HepG2 (cell line): Measurements from ENCODE around the gene PKP4. TPM values are rescaled to one million over a fixed set of nuclear protein-coding genes. Genes with fewer than 3 reads are reported as not detected.
A peak's percentile ranks its signal among the peaks of the same experiment; 100 is the strongest.
"Not testable (repeated sequence)": the region's sequence is repeated elsewhere in the genome, so short reads cannot be mapped to it uniquely, and the experiment has no call there.

Source experiments
- ATF3 ChIP-seq: sonication (generic); formaldehyde crosslinking; IDR thresholded peaks from 2 replicates; pipeline ENCODE4 v1.4.0; 2020; ENCODE audit warnings: missing genetic modification reagents
- BCL3 ChIP-seq: sonication (generic); formaldehyde crosslinking; IDR thresholded peaks from 2 replicates; pipeline ENCODE4 v1.5.1; 2020; ENCODE audit warnings: mild to moderate bottlenecking, missing genetic modification reagents, moderate library complexity
- CBX2 ChIP-seq, 2 experiments: fragments of 200-600 bp in 1 of 2; sonication (generic); formaldehyde crosslinking in 1 of 2; IDR thresholded peaks; 2 replicates each; pipeline versions ENCODE4 v1.7.0 to v1.8.1; 2018 to 2022; ENCODE audit warnings: low read depth in 2 of 2, low read length in 1 of 2, mild to moderate bottlenecking in 1 of 2, missing genetic modification reagents in 1 of 2
- CCDC6 ChIP-seq: sonication (generic); formaldehyde crosslinking; IDR thresholded peaks from 2 replicates; pipeline ENCODE4 v1.8.1; 2022; ENCODE audit warnings: mild to moderate bottlenecking, missing genetic modification reagents, moderate library complexity
- DMAP1 ChIP-seq: IDR thresholded peaks from 2 replicates; pipeline ENCODE4 v1.6.1; 2016
- HOMEZ ChIP-seq: IDR thresholded peaks from 2 replicates; pipeline ENCODE4 v1.6.1; 2016; ENCODE audit warnings: low read depth
- JUND ChIP-seq: sonication (generic); formaldehyde crosslinking; IDR thresholded peaks from 2 replicates; pipeline ENCODE4 v1.8.0; 2022; ENCODE audit warnings: mild to moderate bottlenecking, missing genetic modification reagents
- MNT ChIP-seq: fragments of 450-650 bp; IDR thresholded peaks from 2 replicates; pipeline ENCODE4 v1.6.1; 2016
- NFKBIZ ChIP-seq: IDR thresholded peaks from 2 replicates; pipeline ENCODE4 v1.6.1; 2018; ENCODE audit warnings: missing genetic modification reagents, missing compliant biosample characterization
- NR2F2 ChIP-seq: IDR thresholded peaks from 2 replicates; pipeline ENCODE4 v1.6.1; 2012; ENCODE audit warnings: low read depth, inconsistent platforms, borderline replicate concordance
- PITX1 ChIP-seq: sonication (generic); formaldehyde crosslinking; IDR thresholded peaks from 2 replicates; pipeline ENCODE4 v1.5.1; 2020; ENCODE audit warnings: mild to moderate bottlenecking, missing genetic modification reagents
- RARA ChIP-seq: IDR thresholded peaks from 2 replicates; pipeline ENCODE4 v1.6.1; 2016; ENCODE audit warnings: missing genetic modification reagents, missing compliant biosample characterization
- SSRP1 ChIP-seq: IDR thresholded peaks from 2 replicates; pipeline ENCODE4 v1.6.1; 2016; ENCODE audit warnings: control low read depth
- STAG1 ChIP-seq: sonication (generic); formaldehyde crosslinking; IDR thresholded peaks from 2 replicates; pipeline ENCODE4 v1.4.0; 2020; ENCODE audit warnings: missing genetic modification reagents
- TCF7 ChIP-seq: sonication (generic); IDR thresholded peaks from 2 replicates; pipeline ENCODE4 v1.6.1; 2016; ENCODE audit warnings: antibody characterized with exemption, low read depth
- THAP11 ChIP-seq: IDR thresholded peaks from 2 replicates; pipeline ENCODE4 v1.6.1; 2016; ENCODE audit warnings: missing biosample characterization, missing genetic modification reagents
- TRIM24 ChIP-seq: sonication (generic); formaldehyde crosslinking; IDR thresholded peaks from 2 replicates; pipeline ENCODE4 v1.8.0; 2022; ENCODE audit warnings: mild to moderate bottlenecking, missing genetic modification reagents
- ZKSCAN8 ChIP-seq: IDR thresholded peaks from 2 replicates; pipeline ENCODE4 v1.6.1; 2016; ENCODE audit warnings: borderline replicate concordance, missing genetic modification reagents, missing compliant biosample characterization
- ZNF121 ChIP-seq: sonication (generic); formaldehyde crosslinking; IDR thresholded peaks from 2 replicates; pipeline ENCODE4 v1.5.0; 2020; ENCODE audit warnings: mild to moderate bottlenecking, missing genetic modification reagents
- ZNF264 ChIP-seq: sonication (generic); formaldehyde crosslinking; IDR thresholded peaks from 2 replicates; pipeline ENCODE4 v1.4.0; 2020; ENCODE audit warnings: missing genetic modification reagents
- ZNF280D ChIP-seq: sonication (generic); formaldehyde crosslinking; IDR thresholded peaks from 2 replicates; pipeline ENCODE4 v1.5.1; 2020; ENCODE audit warnings: mild to moderate bottlenecking, missing genetic modification reagents
- ZNF430 ChIP-seq: sonication (generic); formaldehyde crosslinking; IDR thresholded peaks from 2 replicates; pipeline ENCODE4 v1.9.0; 2021; ENCODE audit warnings: mild to moderate bottlenecking, missing genetic modification reagents
- ZNF605 ChIP-seq: sonication (generic); formaldehyde crosslinking; IDR thresholded peaks from 2 replicates; pipeline ENCODE4 v1.8.0; 2022; ENCODE audit warnings: mild to moderate bottlenecking, missing genetic modification reagents
- ZNF781 ChIP-seq: sonication (generic); formaldehyde crosslinking; IDR thresholded peaks from 2 replicates; pipeline ENCODE4 v1.5.1; 2020; ENCODE audit warnings: borderline replicate concordance, mild to moderate bottlenecking, missing genetic modification reagents; ENCODE audit errors: not compliant biosample characterization
- polyA plus RNA-seq, 8 experiments: library from polyadenylated mRNA; depleted of rRNA in 3 of 8; stranded (reverse) in 7 of 8; unstranded in 1 of 8; fragments of >200 nt; fragmentation: Illumina TruSeq in 4 of 8; extraction: Trizol in 4 of 8; gene quantifications; 2 replicates each; pipeline versions ENCODE4 v1.2.1 to v1.2.3, GENCODE V29; 2011 to 2016; ENCODE audit warnings: low read depth in 4 of 8, missing spikeins in 1 of 8, mixed read lengths in 1 of 8; ENCODE audit not compliant: insufficient read depth in 1 of 8
- total RNA-seq, 5 experiments: library from RNA; depleted of rRNA; stranded (reverse); fragments of >200 nt; fragmentation: Illumina TruSeq; extraction: Trizol; gene quantifications; 2 replicates each; pipeline ENCODE4 v1.2.3, GENCODE V29; 2016; ENCODE audit warnings: low read depth in 1 of 5

The PKP4 gene
- total and polyA plus RNA-seq, 2 of the 13 experiments (the other 11 are each of a cell fraction or from before 2014, with no cell fraction given), result 80.9 to 90.5 TPM

DNA sequence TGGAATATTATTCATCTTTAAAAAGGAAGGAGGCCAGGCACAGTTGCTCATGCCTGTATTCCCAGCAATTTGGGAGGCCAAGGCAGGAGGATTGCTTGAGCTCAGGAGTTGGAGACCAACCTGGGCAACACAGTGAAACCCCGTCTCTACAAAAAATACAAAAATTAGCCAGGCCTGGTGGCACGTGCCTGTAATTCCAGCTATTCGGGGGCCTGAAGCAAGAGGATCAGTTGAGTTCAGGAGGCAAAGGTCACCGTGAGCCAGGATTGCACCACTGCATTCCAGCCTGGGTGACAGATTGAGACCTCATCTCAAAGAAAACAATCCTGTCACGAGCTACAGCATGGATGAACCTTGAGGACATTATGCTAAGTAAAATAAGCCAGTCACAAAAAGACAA is 239.0 kb downstream of the PKP4 start (continued):
- TF ChIP-seq ZNF280D (CRISPR knock-in tag), result peak; percentile 90
- peak; percentile 89 for TF ChIP-seq ATF3
- peak; percentile 79; the same call in 1 of the 2 replicates for TF ChIP-seq ZKSCAN8
- peak; percentile 51 for TF ChIP-seq MNT
- not testable (repeated sequence) for TF ChIP-seq CBX2 (IDR thresholded peaks at IDR 0.05; ENCODE audit: low read depth, low read length)
- peak; percentile 85; the same call in 1 of the 2 replicates for TF ChIP-seq CBX2 (CRISPR knock-in tag; IDR thresholded peaks at IDR 0.05; ENCODE audit: low read depth)
- peak; percentile 75 for TF ChIP-seq THAP11 (CRISPR knock-in tag)
- peak; percentile 93 for TF ChIP-seq RARA
- TF ChIP-seq NR2F2, result peak; percentile 77
- 0 out of 2 replicates have a peak, but pooled peaks have one; percentile 65 for TF ChIP-seq SSRP1 (CRISPR knock-in tag)
- TF ChIP-seq TCF7, result peak; percentile 62; the same call in 1 of the 2 replicates
- TF ChIP-seq ZNF605, result peak; percentile 79
- peak; percentile 95; the same call in 1 of the 2 replicates for TF ChIP-seq HOMEZ (CRISPR knock-in tag)
- 0 out of 2 replicates have a peak, but pooled peaks have one; percentile 42 for TF ChIP-seq JUND (CRISPR knock-in tag)
- TF ChIP-seq ZNF264 (CRISPR knock-in tag), result peak; percentile 96
- TF ChIP-seq STAG1, result peak; percentile 23
- peak; percentile 98 for TF ChIP-seq TRIM24 (CRISPR knock-in tag)
- peak; percentile 62; the same call in 1 of the 2 replicates for TF ChIP-seq DMAP1
- TF ChIP-seq ZNF430 (CRISPR knock-in tag), result peak; percentile 81; the same call in 1 of the 2 replicates
- peak; percentile 75; the same call in 1 of the 2 replicates for TF ChIP-seq CCDC6 (CRISPR knock-in tag)
- TF ChIP-seq ZNF121 (CRISPR knock-in tag), result peak; percentile 97
- TF ChIP-seq PITX1 (CRISPR knock-in tag), result peak; percentile 97
- TF ChIP-seq BCL3 (CRISPR knock-in tag), result 0 out of 2 replicates have a peak, but pooled peaks have one; percentile 25
- TF ChIP-seq ZNF781, result peak; percentile 86
- 0 out of 2 replicates have a peak, but pooled peaks have one; percentile 66 for TF ChIP-seq NFKBIZ (CRISPR knock-in tag)
